GM21737 (cell line): ENCODE data around the gene CREBBP.

Experiments
- ATAC-seq: cut with Tn5 transposase; IDR thresholded peaks from one replicate; pipeline ENCODE4 v1.9.1; 2021; ENCODE audit warnings: mild to moderate bottlenecking, moderate library complexity; ENCODE audit not compliant: unreplicated experiment

Gene CREBBP

DNA sequence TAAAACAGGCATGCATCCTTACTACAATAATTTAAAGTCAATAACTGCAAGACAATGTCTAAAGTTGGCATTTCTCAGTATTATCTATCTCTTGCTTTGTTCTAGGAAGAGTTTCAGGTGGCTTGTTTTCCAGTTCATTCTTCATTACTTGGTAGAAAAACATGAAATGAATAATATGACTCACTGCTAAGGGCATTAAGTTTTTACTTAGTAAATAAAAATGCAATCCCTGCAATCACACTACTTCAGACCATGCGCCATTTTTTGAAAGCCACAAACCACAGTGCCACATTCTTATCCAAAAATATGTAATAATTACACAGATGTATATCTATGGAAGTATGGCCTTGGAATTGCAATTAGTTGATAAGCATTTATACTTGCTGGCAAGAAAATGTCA is 55.4 kb downstream of the CREBBP start:
- ATAC-seq = no peak

DNA sequence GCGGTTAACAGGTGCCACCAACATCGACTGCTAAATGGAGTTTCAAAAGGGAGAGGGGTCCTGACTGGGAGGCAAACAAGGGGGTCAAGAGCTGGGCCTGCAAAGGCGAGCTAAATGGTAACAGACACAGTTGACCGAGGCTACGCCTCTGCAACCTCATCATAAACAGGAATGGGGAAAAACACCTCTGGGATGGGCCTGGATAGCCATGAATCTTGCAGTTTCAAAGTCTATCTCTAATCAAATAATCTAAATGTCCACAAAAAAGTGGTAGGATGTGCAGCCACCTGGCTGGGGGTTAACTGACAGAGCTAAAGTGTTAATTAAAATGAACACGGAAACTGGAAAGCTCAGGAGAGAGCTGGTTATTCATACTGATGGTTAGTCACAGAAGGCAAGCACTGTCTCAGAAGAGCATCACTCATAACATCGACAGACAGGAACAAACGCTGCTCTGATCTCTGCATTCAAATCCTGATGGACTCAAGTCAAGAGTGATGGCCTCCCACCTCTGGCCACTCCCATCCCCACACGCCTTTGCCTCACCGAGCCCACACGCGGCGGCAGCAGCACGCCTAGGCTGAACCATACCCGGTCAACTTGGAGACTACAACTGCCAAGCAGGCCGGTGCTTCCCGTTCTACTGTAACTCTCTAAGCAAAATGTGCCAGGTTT is 56.3 kb downstream of the CREBBP start:
- no peak for ATAC-seq

GRCh38 chr16:3823427-3823826 is 57.1 kb downstream of the CREBBP start:
- no peak for ATAC-seq

- no peak for ATAC-seq
Measured at GRCh38 chr16:3822366-3823045, 58.0 kb downstream of the CREBBP start.

- no peak for ATAC-seq
Measured at GRCh38 chr16:3821184-3821583, 59.3 kb downstream of the CREBBP start.

GRCh38 chr16:3819746-3820724 is 60.5 kb downstream of the CREBBP start:
- ATAC-seq = no peak

GRCh38 chr16:3819175-3819527 is 61.4 kb downstream of the CREBBP start:
- no peak for ATAC-seq

GRCh38 chr16:3816326-3816725 is 64.2 kb downstream of the CREBBP start:
- no peak for ATAC-seq

DNA sequence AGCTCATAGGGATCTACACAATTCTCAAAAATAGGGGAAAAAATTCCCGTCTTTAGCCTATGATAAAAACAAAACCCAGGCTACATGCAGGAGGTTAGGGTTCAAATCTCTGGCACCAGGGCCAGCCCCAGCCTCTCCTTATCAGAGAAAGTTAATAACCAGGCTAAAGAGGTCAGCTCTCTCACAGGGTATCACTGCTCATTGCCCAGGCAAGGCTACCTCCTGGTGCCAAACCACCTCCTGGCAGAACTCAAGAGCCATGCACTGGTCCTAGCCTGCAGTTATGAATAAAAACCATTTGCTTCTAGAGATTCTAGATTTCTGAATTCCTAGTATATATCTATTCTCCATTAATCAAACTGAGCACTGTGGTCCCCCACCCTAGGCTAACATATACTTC is 65.8 kb downstream of the CREBBP start:
- no peak for ATAC-seq

GRCh38 chr16:3812469-3813172 is 67.9 kb downstream of the CREBBP start:
- no peak for ATAC-seq

- ATAC-seq = no peak
Measured at GRCh38 chr16:3810818-3811217, 69.7 kb downstream of the CREBBP start.

- ATAC-seq = no peak
Measured at GRCh38 chr16:3810198-3810664, 70.3 kb downstream of the CREBBP start.

DNA sequence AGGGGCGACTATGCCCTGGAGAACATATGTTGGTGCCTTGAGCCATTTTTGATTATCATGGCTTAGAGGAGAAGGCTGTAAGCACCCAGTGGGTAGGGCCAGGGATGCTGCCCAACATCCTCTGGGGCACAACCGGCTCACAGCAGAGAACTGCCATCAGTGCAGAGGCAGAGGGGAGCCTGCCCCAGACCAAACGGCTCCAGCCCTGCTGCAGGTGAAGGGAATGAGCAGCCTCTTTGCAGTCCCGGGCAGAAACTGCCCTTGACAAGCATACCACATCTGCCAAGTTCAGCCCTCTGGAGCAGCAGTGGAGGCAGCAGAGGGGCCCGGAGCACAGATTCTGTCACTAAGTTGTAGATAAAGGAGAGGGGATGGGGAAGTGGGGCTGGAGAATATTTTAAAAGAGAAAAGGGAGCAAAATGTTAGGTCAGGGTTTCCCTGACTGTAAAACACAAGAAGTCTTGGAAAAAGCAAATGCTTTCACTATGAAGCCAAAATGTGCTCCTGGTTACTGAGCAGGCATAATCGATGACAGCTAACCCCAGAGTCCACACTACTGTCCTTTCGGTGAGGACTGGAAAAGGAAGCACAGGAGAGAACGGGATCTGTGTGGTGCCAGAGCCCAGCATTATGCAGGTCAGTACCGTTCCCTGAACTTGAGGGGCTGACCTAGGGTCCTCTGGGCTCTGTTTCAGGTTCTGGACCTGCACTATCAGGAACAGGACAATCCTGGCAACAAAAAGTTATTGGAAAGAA is 72.0 kb downstream of the CREBBP start:
- ATAC-seq = no peak

- ATAC-seq = no peak
Measured at GRCh38 chr16:3807425-3808123, 72.9 kb downstream of the CREBBP start.

DNA sequence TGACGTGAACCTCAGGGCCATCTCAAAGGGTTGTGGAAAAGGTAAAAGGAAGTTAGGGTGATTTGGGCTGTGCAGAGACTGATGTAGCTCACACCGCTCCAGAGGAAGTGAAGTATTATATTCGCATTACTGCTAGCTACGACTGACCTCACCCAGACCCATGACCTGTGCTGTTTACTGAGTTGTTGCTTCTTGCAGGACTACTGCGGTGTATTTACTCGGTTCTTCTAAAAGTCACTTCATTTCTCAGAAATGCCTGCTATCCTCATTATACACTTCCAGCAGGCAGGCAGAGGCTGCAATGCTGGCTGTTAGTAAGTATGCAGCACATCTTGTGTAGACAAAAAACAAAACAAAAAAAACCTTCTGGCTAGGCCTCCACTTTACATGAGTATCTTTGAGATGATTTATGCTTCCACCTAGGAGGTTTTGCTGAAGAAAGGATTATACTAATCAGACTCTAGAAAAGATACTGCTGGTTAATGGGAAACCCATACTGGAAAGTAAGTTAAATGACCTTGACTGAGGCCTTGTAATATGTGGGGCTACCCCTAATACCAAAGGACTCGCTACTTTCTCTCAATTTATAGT is 76.0 kb downstream of the CREBBP start:
- ATAC-seq = no peak

- ATAC-seq = no peak
Measured at GRCh38 chr16:3800477-3801270, 79.8 kb downstream of the CREBBP start.

DNA sequence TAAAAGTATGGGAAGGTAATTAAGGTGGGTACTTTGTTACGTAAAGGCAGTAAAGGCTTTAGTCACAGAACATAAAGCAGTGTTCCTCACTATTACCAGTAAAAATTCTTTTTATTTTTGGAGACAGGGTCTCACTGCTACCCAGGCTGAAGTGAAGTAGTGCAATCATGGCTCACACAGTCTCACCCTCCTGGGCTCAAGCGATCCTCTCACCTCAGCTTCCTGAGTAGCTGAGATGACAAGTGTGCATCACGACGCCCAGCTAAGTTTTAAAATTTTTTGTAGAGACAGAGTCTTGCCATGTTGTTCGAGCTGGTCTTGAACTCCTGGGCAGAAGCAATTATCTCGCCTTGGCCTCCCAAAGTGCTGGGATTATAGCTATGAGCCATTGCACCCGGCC is 80.5 kb downstream of the CREBBP start:
- no peak for ATAC-seq

- ATAC-seq = no peak
Measured at GRCh38 chr16:3799354-3799753, 81.2 kb downstream of the CREBBP start.
